ENCODE results near the gene RHBDF1. TPM values are rescaled to one million over a fixed set of nuclear protein-coding genes. Genes with fewer than 3 reads are reported as not detected.

The RHBDF1 gene
- total RNA-seq, 4 donors from 2014 or later, result 14.7 to 79.0 (median 31.1) TPM

DNA sequence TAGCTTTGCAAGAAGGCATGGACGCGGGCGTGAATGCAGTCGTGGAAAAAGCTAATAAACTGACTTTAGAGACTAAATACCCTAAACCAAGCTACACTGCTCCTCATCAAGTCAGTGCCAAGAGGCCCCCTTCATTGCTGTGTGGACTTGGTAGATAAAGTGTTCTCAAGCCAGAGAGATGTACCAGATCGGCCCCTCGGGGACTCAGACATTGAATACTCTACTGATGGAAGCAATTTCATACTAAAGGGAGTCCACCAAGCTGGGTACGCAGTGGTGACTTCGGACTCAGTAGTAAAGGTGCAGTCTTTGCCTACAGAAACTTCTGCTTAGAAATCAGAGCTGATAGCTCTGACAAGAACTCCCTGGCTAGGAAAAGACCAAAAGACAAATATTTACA lies 27.8 kb downstream of the RHBDF1 start:
- no peak overlapping the region for H3K4me3 ChIP-seq
- H3K27me3 ChIP-seq, result no peaks in the 10 kb centered on the region
- H3K9me3 ChIP-seq, result no peaks in the 10 kb centered on the region
- H3K36me3 ChIP-seq, result no peaks in the 10 kb centered on the region
- TF ChIP-seq POLR2A (IDR thresholded peaks at IDR 0.05), result no peak
- TF ChIP-seq, protein P1, sequence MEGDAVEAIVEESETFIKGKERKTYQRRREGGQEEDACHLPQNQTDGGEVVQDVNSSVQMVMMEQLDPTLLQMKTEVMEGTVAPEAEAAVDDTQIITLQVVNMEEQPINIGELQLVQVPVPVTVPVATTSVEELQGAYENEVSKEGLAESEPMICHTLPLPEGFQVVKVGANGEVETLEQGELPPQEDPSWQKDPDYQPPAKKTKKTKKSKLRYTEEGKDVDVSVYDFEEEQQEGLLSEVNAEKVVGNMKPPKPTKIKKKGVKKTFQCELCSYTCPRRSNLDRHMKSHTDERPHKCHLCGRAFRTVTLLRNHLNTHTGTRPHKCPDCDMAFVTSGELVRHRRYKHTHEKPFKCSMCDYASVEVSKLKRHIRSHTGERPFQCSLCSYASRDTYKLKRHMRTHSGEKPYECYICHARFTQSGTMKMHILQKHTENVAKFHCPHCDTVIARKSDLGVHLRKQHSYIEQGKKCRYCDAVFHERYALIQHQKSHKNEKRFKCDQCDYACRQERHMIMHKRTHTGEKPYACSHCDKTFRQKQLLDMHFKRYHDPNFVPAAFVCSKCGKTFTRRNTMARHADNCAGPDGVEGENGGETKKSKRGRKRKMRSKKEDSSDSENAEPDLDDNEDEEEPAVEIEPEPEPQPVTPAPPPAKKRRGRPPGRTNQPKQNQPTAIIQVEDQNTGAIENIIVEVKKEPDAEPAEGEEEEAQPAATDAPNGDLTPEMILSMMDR (IDR thresholded peaks at IDR 0.05), result no peak
- H3K4me1 ChIP-seq, result no peaks in the 10 kb centered on the region
- intact Hi-C loops (cut with DNase I; ENCODE audit: low total_unique reads), result no loop called here
- DNase-seq, result no peak
- no peak overlapping the region for H3K27ac ChIP-seq

DNA sequence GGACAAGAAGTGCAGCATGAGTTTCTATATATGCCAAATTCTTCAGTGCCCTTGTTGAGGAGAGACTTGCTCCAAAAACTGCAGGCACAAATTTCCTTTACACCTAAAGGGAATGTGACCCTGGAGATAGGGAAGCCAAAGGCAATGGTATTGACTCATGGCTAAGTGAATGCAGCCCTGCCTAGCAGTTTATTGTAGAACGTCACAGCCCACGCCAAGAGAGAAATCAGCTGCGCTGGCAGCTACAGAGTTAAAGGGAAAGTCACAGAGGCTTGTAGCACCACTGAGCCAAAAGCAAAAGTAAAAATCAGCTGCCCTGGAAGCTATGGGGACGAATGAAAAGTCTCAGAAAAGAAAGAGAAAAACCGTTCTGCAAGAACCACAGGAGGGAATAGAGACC lies 29.1 kb downstream of the RHBDF1 start:
- Histone ChIP-seq H3K4me1 (no peaks in the 10 kb centered on the region), H3K27ac (no peak overlapping the region), H3K9me3 (no peaks in the 10 kb centered on the region), H3K36me3 (no peaks in the 10 kb centered on the region), H3K4me3 (no peak overlapping the region), H3K27me3 (no peaks in the 10 kb centered on the region)
- DNase-seq, result no peak
- no peak for TF ChIP-seq POLR2A (IDR thresholded peaks at IDR 0.05)
- TF ChIP-seq, protein P1 (IDR thresholded peaks at IDR 0.05), result no peak
- intact Hi-C loops (cut with DNase I; ENCODE audit: low total_unique reads), result no loop called here

DNA sequence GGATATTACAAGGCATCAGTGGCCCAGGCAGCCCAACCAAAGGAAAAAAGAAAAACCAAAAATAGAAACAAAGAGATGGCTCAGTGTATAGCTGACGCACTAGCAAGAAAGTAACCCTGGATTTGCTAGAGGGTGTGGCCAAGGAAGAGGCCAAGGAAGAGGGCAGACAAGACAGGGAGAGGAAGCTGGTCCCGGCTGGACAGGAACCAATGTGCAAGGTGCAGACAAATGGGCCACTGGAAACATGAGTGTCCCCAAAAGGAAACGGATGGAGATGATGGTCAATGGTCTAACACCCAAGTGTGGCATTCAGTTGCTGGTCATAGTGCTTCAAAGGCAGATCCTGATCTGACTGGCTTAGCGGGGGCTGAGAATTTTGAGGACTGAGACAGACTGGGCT lies 29.7 kb downstream of the RHBDF1 start:
- H3K4me1 ChIP-seq, result no peaks in the 10 kb centered on the region
- TF ChIP-seq, protein P1 (IDR thresholded peaks at IDR 0.05), result no peak
- no peak for TF ChIP-seq POLR2A (IDR thresholded peaks at IDR 0.05)
- H3K9me3 ChIP-seq, result no peaks in the 10 kb centered on the region
- no peaks in the 10 kb centered on the region for H3K36me3 ChIP-seq
- intact Hi-C loops (cut with DNase I; ENCODE audit: low total_unique reads), result no loop called here
- H3K27ac ChIP-seq, result no peak overlapping the region
- no peaks in the 10 kb centered on the region for H3K27me3 ChIP-seq
- DNase-seq, result no peak
- no peak overlapping the region for H3K4me3 ChIP-seq

DNA sequence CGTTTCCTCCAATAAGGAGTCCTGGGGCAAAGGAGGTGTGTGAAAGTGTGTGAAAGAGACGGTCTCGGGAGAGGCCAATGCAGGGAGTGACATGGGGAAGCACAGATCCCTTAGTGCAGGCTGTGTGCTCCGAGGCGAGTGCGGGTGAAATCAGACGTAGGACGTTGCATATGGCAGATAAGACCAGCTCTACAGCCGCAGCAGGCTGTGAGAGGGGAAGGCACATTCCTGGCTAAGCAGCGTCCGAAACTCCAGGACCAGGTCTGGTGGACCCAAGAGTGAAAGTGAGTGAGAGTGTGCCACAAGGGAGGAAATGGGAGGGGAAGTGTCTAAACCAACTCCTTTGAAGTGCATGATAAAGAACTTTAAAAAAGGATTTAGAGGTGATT lies 30.4 kb downstream of the RHBDF1 start:
- no peak for DNase-seq
- Histone ChIP-seq H3K27ac (no peak overlapping the region), H3K9me3 (no peaks in the 10 kb centered on the region), H3K4me1 (no peaks in the 10 kb centered on the region), H3K4me3 (peak overlapping the region in 1 of 2 donors; percentile 28), H3K27me3 (no peaks in the 10 kb centered on the region), H3K36me3 (no peaks in the 10 kb centered on the region)
- TF ChIP-seq, protein P1 (IDR thresholded peaks at IDR 0.05), result no peak
- no peak for TF ChIP-seq POLR2A (IDR thresholded peaks at IDR 0.05)
- intact Hi-C loops (cut with DNase I; ENCODE audit: low total_unique reads), result no loop called here

DNA sequence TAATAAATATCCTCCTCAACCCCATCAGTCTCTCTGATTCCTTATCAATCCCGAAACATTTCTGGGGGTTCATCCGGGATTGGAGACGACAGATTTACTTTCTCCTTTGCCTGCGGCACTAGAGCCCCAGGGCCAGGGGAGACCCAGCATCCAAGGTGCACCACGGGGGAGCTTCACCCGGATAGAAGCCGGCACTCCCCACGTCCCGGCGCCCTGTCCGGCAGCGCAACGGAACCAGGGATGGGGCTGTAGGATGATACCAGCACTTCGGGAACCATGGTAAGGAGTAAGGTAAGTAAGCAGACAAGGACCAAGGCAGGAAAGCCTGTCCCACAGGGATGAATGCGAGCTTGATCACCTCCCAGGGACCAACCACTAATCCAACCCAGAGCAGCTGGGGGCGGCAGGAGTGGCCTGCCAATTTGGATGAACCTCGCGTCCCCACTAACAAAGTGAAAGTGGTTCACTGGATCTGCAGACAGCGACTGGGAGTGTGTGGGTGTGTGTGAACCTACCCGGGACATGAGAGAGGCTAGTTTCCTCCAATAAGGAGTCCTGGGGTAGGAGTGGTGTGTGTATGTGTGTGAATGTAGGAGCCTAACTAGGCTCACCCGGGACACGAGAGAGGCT lies 30.9 kb downstream of the RHBDF1 start:
- DNase-seq, result no peak
- Histone ChIP-seq H3K36me3 (no peaks in the 10 kb centered on the region), H3K27ac (no peak overlapping the region), H3K27me3 (no peaks in the 10 kb centered on the region), H3K4me1 (no peaks in the 10 kb centered on the region), H3K4me3 (peak overlapping the region in 1 of 2 donors; percentile 28), H3K9me3 (no peaks in the 10 kb centered on the region)
- TF ChIP-seq POLR2A (IDR thresholded peaks at IDR 0.05), result no peak
- TF ChIP-seq, protein P1 (IDR thresholded peaks at IDR 0.05), result no peak
- intact Hi-C loops (cut with DNase I; ENCODE audit: low total_unique reads), result no loop called here
